Fibroblast of lung (primary cell): ENCODE results near the gene IZUMO3. TPM values are rescaled to one million over a fixed set of nuclear protein-coding genes. Genes with fewer than 3 reads are reported as not detected.

Experiments used
- DNase-seq, 2 donors: peaks; one replicate each; pipeline versions ENCODE4 v3.0.0 to v3.0.0-alpha.2; 2010; ENCODE audit warnings: low read depth in 2 of 2
- H2AFZ ChIP-seq: 2 replicates; pipeline ENCODE4 v1.5.1; 2012; ENCODE audit warnings: low read length, control low read depth, inconsistent platforms
- H3K27ac ChIP-seq: 2 replicates; pipeline ENCODE4 v1.5.1; 2011; ENCODE audit warnings: low read length, control low read depth; ENCODE audit not compliant: insufficient read depth
- H3K27me3 ChIP-seq: 2 replicates; pipeline ENCODE4 v1.5.1; 2011; ENCODE audit warnings: mild to moderate bottlenecking, low read length; ENCODE audit not compliant: control insufficient read depth, insufficient read depth
- H3K36me3 ChIP-seq: 2 replicates; pipeline ENCODE4 v1.5.1; 2011; ENCODE audit warnings: low read length; ENCODE audit not compliant: control insufficient read depth, insufficient read depth
- H3K4me1 ChIP-seq: 2 replicates; pipeline ENCODE4 v1.5.1; 2011; ENCODE audit warnings: low read length; ENCODE audit not compliant: control insufficient read depth, insufficient read depth; ENCODE audit errors: extremely low read depth
- H3K4me2 ChIP-seq: 2 replicates; pipeline ENCODE4 v1.5.1; 2011; ENCODE audit warnings: low read length, control low read depth; ENCODE audit not compliant: insufficient read depth; ENCODE audit errors: extremely low read depth
- H3K4me3 ChIP-seq, 4 experiments: fragments of 200-600 bp in 1 of 4; sonication (generic) in 1 of 4; replicated peaks in 1 of 4; 2 replicates each; pipeline ENCODE4 v1.5.1; 2011 to 2016; ENCODE audit warnings: low read length in 4 of 4, low read depth in 3 of 4, mild to moderate bottlenecking in 3 of 4, control low read depth in 2 of 4, inconsistent platforms in 1 of 4, mixed read lengths in 1 of 4; ENCODE audit not compliant: insufficient read depth in 1 of 4; ENCODE audit errors: control extremely low read depth in 1 of 4
- H3K79me2 ChIP-seq: 2 replicates; pipeline ENCODE4 v1.5.1; 2012; ENCODE audit warnings: mild to moderate bottlenecking, low read length, inconsistent platforms; ENCODE audit not compliant: control insufficient read depth, insufficient read depth
- H3K9ac ChIP-seq: 2 replicates; pipeline ENCODE4 v1.5.1; 2011; ENCODE audit warnings: mild to moderate bottlenecking, low read length, control low read depth; ENCODE audit not compliant: insufficient read depth
- H3K9me3 ChIP-seq: 2 replicates; pipeline ENCODE4 v1.5.1; 2012; ENCODE audit warnings: low read depth, low read length; ENCODE audit not compliant: control insufficient read depth, insufficient read depth
- H4K20me1 ChIP-seq: 2 replicates; pipeline ENCODE4 v1.5.1; 2011; ENCODE audit warnings: low read length; ENCODE audit not compliant: control insufficient read depth, insufficient read depth; ENCODE audit errors: extremely low read depth
- CTCF ChIP-seq, 2 donors: IDR thresholded peaks in 1 of 2; conservative IDR thresholded peaks in 1 of 2; 1 replicate in 1 of 2; 2 replicates in 1 of 2; pipeline ENCODE4 v1.5.1; 2011 to 2012; ENCODE audit warnings: low read length in 2 of 2, control low read depth in 1 of 2, inconsistent platforms in 1 of 2, low read depth in 1 of 2, mild to moderate bottlenecking in 1 of 2
- EZH2 ChIP-seq: IDR thresholded peaks from 2 replicates; pipeline ENCODE4 v1.5.1; 2012; ENCODE audit warnings: low read length, control low read depth, mild to moderate bottlenecking; ENCODE audit errors: missing control alignments
- polyA plus RNA-seq, 2 donors: library from polyadenylated mRNA; depleted of rRNA in 1 of 2; stranded (reverse) in 1 of 2; unstranded in 1 of 2; fragments of >200 nt; gene quantifications; 2 replicates each; pipeline ENCODE4 v1.2.1, GENCODE V29; 2011 to 2012; ENCODE audit warnings: missing spikeins in 1 of 2
- total RNA-seq: library from RNA; depleted of rRNA; stranded (reverse); fragments of >200 nt; gene quantifications from 2 replicates; pipeline ENCODE4 v1.2.1, GENCODE V29; 2014

IZUMO3 gene
- total and polyA plus RNA-seq, 2 donors (not counting 1 experiment from before 2014, with no cell fraction given): not detected

- no peak overlapping the region for H3K27ac ChIP-seq
- no peak for TF ChIP-seq CTCF (conservative IDR thresholded peaks at IDR 0.05 in 1 of 2, IDR thresholded peaks at IDR 0.05 in 1 of 2; ENCODE audit: low read depth in 1 of 2, low read length in 2 of 2)
- no peak for TF ChIP-seq EZH2
- H3K36me3 ChIP-seq: no peaks in the 10 kb centered on the region
- no peak overlapping the region for H3K9ac ChIP-seq
- no peaks in the 10 kb centered on the region for H3K79me2 ChIP-seq
- H3K9me3 ChIP-seq: no peaks in the 10 kb centered on the region
- no peak overlapping the region for H3K4me2 ChIP-seq
- no peaks in the 10 kb centered on the region for H4K20me1 ChIP-seq
- H3K4me3 ChIP-seq: no peak overlapping the region
- no peak overlapping the region for H2AFZ ChIP-seq
- H3K27me3 ChIP-seq: no peaks in the 10 kb centered on the region
- no peaks in the 10 kb centered on the region for H3K4me1 ChIP-seq
- DNase-seq: no peak
Observed at GRCh38 chr9:24572406-24572805, 26.7 kb upstream of the IZUMO3 start.

- Histone ChIP-seq H3K4me3 (no peak overlapping the region), H3K9me3 (no peaks in the 10 kb centered on the region), H3K27me3 (no peaks in the 10 kb centered on the region), H3K36me3 (no peaks in the 10 kb centered on the region), H3K4me1 (no peaks in the 10 kb centered on the region), H2AFZ (no peak overlapping the region), H3K27ac (no peak overlapping the region), H3K79me2 (no peaks in the 10 kb centered on the region), H3K9ac (no peak overlapping the region), H4K20me1 (no peaks in the 10 kb centered on the region), H3K4me2 (no peak overlapping the region)
- TF ChIP-seq CTCF (conservative IDR thresholded peaks at IDR 0.05 in 1 of 2, IDR thresholded peaks at IDR 0.05 in 1 of 2; ENCODE audit: low read depth in 1 of 2, low read length in 2 of 2) (no peak), EZH2 (no peak)
- no peak for DNase-seq
Observed at GRCh38 chr9:24561957-24562356, 16.3 kb upstream of the IZUMO3 start.

GRCh38 chr9:24553183-24553552 is 7.5 kb upstream of the IZUMO3 start:
- H3K9me3 ChIP-seq: no peaks in the 10 kb centered on the region

More at GRCh38 chr9:24553183-24553552, 7.5 kb upstream of the IZUMO3 start:
- no peaks in the 10 kb centered on the region for H3K79me2 ChIP-seq
- H3K36me3 ChIP-seq: no peaks in the 10 kb centered on the region
- TF ChIP-seq CTCF (conservative IDR thresholded peaks at IDR 0.05 in 1 of 2, IDR thresholded peaks at IDR 0.05 in 1 of 2; ENCODE audit: low read depth in 1 of 2, low read length in 2 of 2): no peak
- no peaks in the 10 kb centered on the region for H4K20me1 ChIP-seq
- H3K27me3 ChIP-seq: no peaks in the 10 kb centered on the region
- no peaks in the 10 kb centered on the region for H3K4me1 ChIP-seq
- H2AFZ ChIP-seq: no peak overlapping the region
- no peak overlapping the region for H3K4me2 ChIP-seq
- no peak overlapping the region for H3K9ac ChIP-seq
- no peak overlapping the region for H3K4me3 ChIP-seq
- DNase-seq: no peak
- H3K27ac ChIP-seq: no peak overlapping the region
